GM23248 (cell line): ENCODE measurements around the gene PAFAH2. TPM values are rescaled to one million over a fixed set of nuclear protein-coding genes. Genes with fewer than 3 reads are reported as not detected.
A peak's percentile ranks its signal among the peaks of the same experiment; 100 is the strongest.

Source experiments
- DNase-seq: peaks from one replicate; pipeline ENCODE4 v3.0.0-alpha.2; 2015
- H2AFZ ChIP-seq: fragments of 200-600 bp; sonication (generic); 2 replicates; pipeline ENCODE4 v1.6.1; 2016; ENCODE audit warnings: antibody characterized with exemption
- H3F3A ChIP-seq: fragments of 200-600 bp; sonication (generic); 2 replicates; pipeline ENCODE4 v1.6.1; 2016; ENCODE audit warnings: mild to moderate bottlenecking, antibody characterized with exemption, mixed run types; ENCODE audit not compliant: insufficient read depth
- H3K27ac ChIP-seq: fragments of 200-600 bp; sonication (generic); 2 replicates; pipeline ENCODE4 v1.5.1; 2016; ENCODE audit warnings: mild to moderate bottlenecking
- H3K27me3 ChIP-seq: fragments of 200-600 bp; sonication (generic); replicated peaks from 2 replicates; pipeline ENCODE4 v1.6.1; 2016; ENCODE audit warnings: mild to moderate bottlenecking; ENCODE audit not compliant: insufficient read depth
- H3K36me3 ChIP-seq: fragments of 200-600 bp; sonication (generic); 2 replicates; pipeline ENCODE4 v1.6.1; 2016; ENCODE audit warnings: low read depth, mild to moderate bottlenecking
- H3K4me1 ChIP-seq: fragments of 200-600 bp; sonication (generic); 2 replicates; pipeline ENCODE4 v1.6.1; 2016; ENCODE audit warnings: mild to moderate bottlenecking; ENCODE audit not compliant: insufficient read depth
- H3K4me2 ChIP-seq: fragments of 200-600 bp; sonication (generic); one replicate; pipeline ENCODE4 v1.6.1; 2016; ENCODE audit warnings: mild to moderate bottlenecking; ENCODE audit not compliant: unreplicated experiment
- H3K4me3 ChIP-seq: fragments of 200-600 bp; sonication (generic); 2 replicates; pipeline ENCODE4 v1.5.1; 2016; ENCODE audit warnings: mild to moderate bottlenecking
- H3K79me2 ChIP-seq: fragments of 200-600 bp; sonication (generic); 2 replicates; pipeline ENCODE4 v1.6.1; 2016; ENCODE audit warnings: mild to moderate bottlenecking; ENCODE audit not compliant: insufficient read depth
- H3K9ac ChIP-seq: fragments of 200-600 bp; sonication (generic); 2 replicates; pipeline ENCODE4 v1.6.1; 2016; ENCODE audit warnings: mild to moderate bottlenecking
- H3K9me2 ChIP-seq: fragments of 200-600 bp; sonication (generic); 2 replicates; pipeline ENCODE4 v1.6.1; 2016; ENCODE audit warnings: mixed run types, mild to moderate bottlenecking, moderate library complexity; ENCODE audit not compliant: insufficient read depth
- H3K9me3 ChIP-seq: fragments of 200-600 bp; sonication (generic); one replicate; pipeline ENCODE4 v1.6.1; 2017; ENCODE audit warnings: low read depth
- H4K20me1 ChIP-seq: fragments of 200-600 bp; sonication (generic); 2 replicates; pipeline ENCODE4 v1.6.0; 2016; ENCODE audit not compliant: insufficient read depth
- EZH2 ChIP-seq: fragments of 200-600 bp; sonication (generic); IDR thresholded peaks from 2 replicates; pipeline ENCODE4 v1.6.1; 2018; ENCODE audit warnings: antibody characterized with exemption, mild to moderate bottlenecking; ENCODE audit not compliant: insufficient read depth, poor library complexity, severe bottlenecking
- EZH2phosphoT487 ChIP-seq: fragments of 200-600 bp; sonication (generic); IDR thresholded peaks from 2 replicates; pipeline ENCODE4 v1.6.1; 2018; ENCODE audit warnings: antibody characterized with exemption, moderate library complexity, mild to moderate bottlenecking, low read depth; ENCODE audit not compliant: insufficient read depth
- WGBS, 2 experiments: methylation state at CpG; one replicate each; pipeline ENCODE4 v1.1.6; 2015 to 2017; ENCODE audit warnings: low lambda C conversion rate in 2 of 2, low coverage in 1 of 2; ENCODE audit errors: missing lambda C conversion rate in 2 of 2; 5-methylcytosine and 5-hydroxymethylcytosine counted together
- in situ Hi-C: fragments of 300-500 bp; cut with MboI; formaldehyde crosslinking; loops from 2 replicates; pipeline ENCODE4 v1.15.0; 2020
- polyA plus RNA-seq: library from polyadenylated mRNA; unstranded; fragments of >200 nt; fragmentation: Nextera tagmentation; extraction: Ambion mirVana; gene quantifications from 2 replicates; pipeline ENCODE4 v1.2.1, GENCODE V29; 2016
- total RNA-seq: library from RNA; depleted of rRNA; stranded (reverse); fragments of >200 nt; shearing (Covaris generic); gene quantifications from 2 replicates; pipeline ENCODE4 v1.2.3, GENCODE V29; 2014

PAFAH2 gene
- total and polyA plus RNA-seq, 2 experiments from 2014 or later: 9.5 to 10.7 TPM

- TF ChIP-seq EZH2: no peak
- no peak for TF ChIP-seq EZH2phosphoT487
- H3K9me2 ChIP-seq: no peaks in the 10 kb centered on the region
- 85 to 87% methylated on average over 8 of the region's 8 CpGs for WGBS, 2 experiments
- no peaks in the 10 kb centered on the region for H3K9me3 ChIP-seq
- no peak overlapping the region for H3K27ac ChIP-seq
- no peaks in the 10 kb centered on the region for H3F3A ChIP-seq
- H3K36me3 ChIP-seq: no peaks in the 10 kb centered on the region; the same call in 1 of the 2 replicates
- no peak overlapping the region for H3K9ac ChIP-seq
- H3K27me3 ChIP-seq: no peaks in the 10 kb centered on the region
- no peaks in the 10 kb centered on the region for H3K4me1 ChIP-seq
- H3K4me3 ChIP-seq: no peak overlapping the region
- no peak for DNase-seq
- H3K4me2 ChIP-seq: no peak overlapping the region
- no peaks in the 10 kb centered on the region for H4K20me1 ChIP-seq
- no peak overlapping the region for H2AFZ ChIP-seq
- H3K79me2 ChIP-seq: no peaks in the 10 kb centered on the region
- in situ Hi-C loops: no loop called here
Observed at GRCh38 chr1:25971066-25971810, 26.6 kb downstream of the PAFAH2 start.

- H2AFZ ChIP-seq: no peak overlapping the region
- 97 to 98% methylated on average over 3 of the region's 3 CpGs for WGBS, 2 experiments
- no peaks in the 10 kb centered on the region for H3F3A ChIP-seq
- in situ Hi-C loops: no loop called here
- no peak overlapping the region for H3K9ac ChIP-seq
- H3K79me2 ChIP-seq: no peaks in the 10 kb centered on the region
- DNase-seq: no peak
- no peak overlapping the region for H3K27ac ChIP-seq
- H3K27me3 ChIP-seq: no peaks in the 10 kb centered on the region
- no peaks in the 10 kb centered on the region for H3K4me1 ChIP-seq
- no peaks in the 10 kb centered on the region for H4K20me1 ChIP-seq
- no peak overlapping the region for H3K4me3 ChIP-seq
- H3K4me2 ChIP-seq: no peak overlapping the region
- H3K9me3 ChIP-seq: no peaks in the 10 kb centered on the region
- no peaks in the 10 kb centered on the region for H3K9me2 ChIP-seq
- no peaks in the 10 kb centered on the region; the same call in 1 of the 2 replicates for H3K36me3 ChIP-seq
- TF ChIP-seq EZH2 (no peak), EZH2phosphoT487 (no peak)
Observed at GRCh38 chr1:25967308-25967707, 30.6 kb downstream of the PAFAH2 start.

DNA sequence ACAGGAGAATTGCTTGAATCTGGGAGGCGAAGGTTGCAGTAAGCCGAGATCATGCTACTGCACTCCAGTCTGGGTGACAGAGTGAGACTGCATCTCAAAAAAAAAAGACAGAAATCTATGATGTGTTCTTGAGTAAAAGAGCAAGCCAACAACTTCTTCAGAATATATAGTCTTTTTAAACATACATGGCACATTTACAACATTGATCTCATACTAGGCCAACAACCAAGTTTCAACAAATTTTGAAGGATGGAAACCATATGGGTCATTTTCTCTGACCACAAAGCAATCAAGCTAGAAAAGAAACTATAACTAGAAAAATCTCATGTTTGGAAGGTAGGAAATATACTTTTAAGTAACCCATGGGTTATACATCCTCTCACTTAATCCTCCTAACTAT is 38.3 kb downstream of the PAFAH2 start:
- H3K4me1 ChIP-seq: peaks cover 13% of the 10 kb centered on the region
- no peaks in the 10 kb centered on the region for H3K27me3 ChIP-seq
- WGBS, 2 experiments: 97 to 100% methylated on average over 2 of the region's 2 CpGs
- no peaks in the 10 kb centered on the region for H4K20me1 ChIP-seq
- no peak for TF ChIP-seq EZH2
- no peak for TF ChIP-seq EZH2phosphoT487
- no peak overlapping the region for H3K4me2 ChIP-seq
- H3F3A ChIP-seq: peaks cover 12% of the 10 kb centered on the region
- no peak overlapping the region for H3K4me3 ChIP-seq
- no peaks in the 10 kb centered on the region for H3K9me3 ChIP-seq
- H2AFZ ChIP-seq: no peak overlapping the region
- in situ Hi-C loops: no loop called here
- H3K36me3 ChIP-seq: peaks cover 9% of the 10 kb centered on the region; the same call in 1 of the 2 replicates
- no peaks in the 10 kb centered on the region for H3K79me2 ChIP-seq
- H3K27ac ChIP-seq: no peak overlapping the region
- H3K9ac ChIP-seq: no peak overlapping the region
- H3K9me2 ChIP-seq: no peaks in the 10 kb centered on the region
- DNase-seq: no peak

- Histone ChIP-seq H3K9me2 (no peaks in the 10 kb centered on the region), H3K27me3 (no peaks in the 10 kb centered on the region), H3K27ac (peak overlapping the region; percentile 40), H3K4me2 (peak overlapping the region; percentile 47), H3K4me1 (peaks cover 13% of the 10 kb centered on the region), H3K4me3 (no peak overlapping the region), H4K20me1 (no peaks in the 10 kb centered on the region), H3K79me2 (no peaks in the 10 kb centered on the region), H3K9ac (no peak overlapping the region), H2AFZ (peak overlapping the region; percentile 38; the same call in 1 of the 2 replicates), H3F3A (peaks cover 12% of the 10 kb centered on the region), H3K9me3 (no peaks in the 10 kb centered on the region), H3K36me3 (peaks cover 9% of the 10 kb centered on the region; the same call in 1 of the 2 replicates)
- WGBS, 2 experiments: 30 to 41% methylated on average over 6 of the region's 6 CpGs
- TF ChIP-seq EZH2phosphoT487 (no peak), EZH2 (no peak)
- peak; percentile 93 for DNase-seq
- in situ Hi-C loops: no loop called here
Observed at GRCh38 chr1:25958465-25958864, 39.4 kb downstream of the PAFAH2 start.

- no peak for TF ChIP-seq EZH2
- TF ChIP-seq EZH2phosphoT487: no peak
- in situ Hi-C loops: no loop called here
- H3K4me2 ChIP-seq: no peak overlapping the region
Observed at GRCh38 chr1:25955553-25955952, 42.3 kb downstream of the PAFAH2 start.

More at GRCh38 chr1:25955553-25955952, 42.3 kb downstream of the PAFAH2 start:
- no peaks in the 10 kb centered on the region for H3K27me3 ChIP-seq
- H3K36me3 ChIP-seq: no peaks in the 10 kb centered on the region
- no peaks in the 10 kb centered on the region for H3K79me2 ChIP-seq
- H4K20me1 ChIP-seq: no peaks in the 10 kb centered on the region
- no peak for DNase-seq
- H3K9ac ChIP-seq: no peak overlapping the region
- H3K9me3 ChIP-seq: no peaks in the 10 kb centered on the region
- H3K27ac ChIP-seq: no peak overlapping the region
- no peaks in the 10 kb centered on the region for H3K9me2 ChIP-seq
- no peak overlapping the region for H2AFZ ChIP-seq
- peaks cover 23% of the 10 kb centered on the region for H3K4me1 ChIP-seq
- H3K4me3 ChIP-seq: no peak overlapping the region
- peaks cover 18% of the 10 kb centered on the region for H3F3A ChIP-seq
